Sigmoid colon (tissue), 4 donors: ENCODE measurements around the gene NMNAT3.

Experiments
- POLR2A ChIP-seq, 2 donors: fragments of 450-650 bp; IDR thresholded peaks; one replicate each; pipeline ENCODE4 v1.6.1; 2016; ENCODE audit warnings: antibody characterized with exemption in 2 of 2, mild to moderate bottlenecking in 2 of 2, moderate library complexity in 2 of 2
- POLR2AphosphoS5 ChIP-seq, 4 donors: sonication (generic); formaldehyde crosslinking; IDR thresholded peaks; one replicate each; pipeline ENCODE4 v1.6.1; 2017; ENCODE audit warnings: antibody characterized with exemption in 4 of 4

GRCh38 chr3:139619484-139619883 is 58.3 kb downstream of the NMNAT3 start:
- TF ChIP-seq POLR2AphosphoS5 (IDR thresholded peaks at IDR 0.05): no peak
- TF ChIP-seq POLR2A (IDR thresholded peaks at IDR 0.05): no peak
